GM19043 (cell line): ENCODE measurements around the gene CDIPT.
A peak's percentile ranks its signal among the peaks of the same experiment; 100 is the strongest.
"Not testable (repeated sequence)": the region's sequence is repeated elsewhere in the genome, so short reads cannot be mapped to it uniquely, and the experiment has no call there.

Experiments
- ATAC-seq: cut with Tn5 transposase; IDR thresholded peaks from one replicate; pipeline ENCODE4 v1.9.1; 2021; ENCODE audit warnings: low read depth; ENCODE audit not compliant: unreplicated experiment

CDIPT gene

GRCh38 chr16:29835926-29836325, 27.1 kb downstream of the CDIPT start:
- no peak for ATAC-seq

- no peak for ATAC-seq
Measured at GRCh38 chr16:29834079-29834478, 28.9 kb downstream of the CDIPT start.

GRCh38 chr16:29833219-29833618, 29.8 kb downstream of the CDIPT start:
- ATAC-seq, result not testable (repeated sequence)

- ATAC-seq, result no peak
Measured at GRCh38 chr16:29831490-29831889, 31.5 kb downstream of the CDIPT start.

- no peak for ATAC-seq
Measured at GRCh38 chr16:29830774-29831173, 32.3 kb downstream of the CDIPT start.

- ATAC-seq, result no peak
Measured at GRCh38 chr16:29826342-29826695, 36.7 kb downstream of the CDIPT start.

- no peak for ATAC-seq
Measured at GRCh38 chr16:29825145-29826044, 37.6 kb downstream of the CDIPT start.

- ATAC-seq, result no peak
Measured at GRCh38 chr16:29824589-29825144, 38.4 kb downstream of the CDIPT start.

- ATAC-seq, result no peak
Measured at GRCh38 chr16:29821643-29822115, 41.3 kb downstream of the CDIPT start.

GRCh38 chr16:29820730-29821642, 42.0 kb downstream of the CDIPT start:
- no peak for ATAC-seq

- no peak for ATAC-seq
Measured at GRCh38 chr16:29820271-29820701, 42.7 kb downstream of the CDIPT start, which contains the start of gene MVP. MVP (plus strand) TSS chr16:29820462; CDS start chr16:29830550, 10,088 bp downstream.

- ATAC-seq, result no peak
Measured at GRCh38 chr16:29819506-29819905, 43.5 kb downstream of the CDIPT start.

GRCh38 chr16:29818082-29818481, 44.9 kb downstream of the CDIPT start:
- ATAC-seq, result no peak

- peak; percentile 3 for ATAC-seq
Measured at GRCh38 chr16:29816694-29817441, 46.2 kb downstream of the CDIPT start.

GRCh38 chr16:29815793-29816693, 47.0 kb downstream of the CDIPT start, which contains the start of gene PAGR1:
PAGR1 (plus strand) TSS chr16:29816152; CDS start chr16:29816526, 374 bp downstream.
- ATAC-seq, result peak; percentile 44

- no peak for ATAC-seq
Measured at GRCh38 chr16:29815032-29815721, 47.8 kb downstream of the CDIPT start.

- no peak for ATAC-seq
Measured at GRCh38 chr16:29814592-29814991, 48.4 kb downstream of the CDIPT start.
